Endothelial cell of umbilical vein (primary cell): ENCODE measurements around the gene COPB1. TPM values are rescaled to one million over a fixed set of nuclear protein-coding genes. Genes with fewer than 3 reads are reported as not detected.
A peak's percentile ranks its signal among the peaks of the same experiment; 100 is the strongest.

Experiments
- BruUV-seq: library from RNA; stranded (reverse); fragments of 400-500 nt; replicated peaks from 2 replicates; lab custom pipeline; 2021; lab: Mats Ljungman, UMichigan
- CTCF ChIA-PET: fragments of 300-600, 350-600 bp; sonication (Branson Sonifier 250); formaldehyde crosslinking; loops from one replicate; lab custom pipeline; 2021; ENCODE audit warnings: antibody characterized with exemption, inconsistent platforms; lab: Charles Lee
- POLR2A ChIA-PET: fragments of 300-600, 350-600 bp; sonication (Branson Sonifier 250); formaldehyde crosslinking; loops from one replicate; lab custom pipeline; 2021; ENCODE audit warnings: antibody characterized with exemption, inconsistent platforms; lab: Charles Lee
- DNase-seq: peaks from one replicate; pipeline ENCODE4 v3.0.0-alpha.2; 2011; ENCODE audit warnings: low read depth, low spot score
- FAIRE-seq: peaks from 2 replicates; lab custom pipeline; 2011; peaks lifted over from hg19 to GRCh38; lab: Jason Lieb, UNC
- H2AFZ ChIP-seq: 2 replicates; pipeline ENCODE4 v1.6.0; 2012; ENCODE audit warnings: low read depth, low read length, control low read depth, inconsistent platforms
- H3K27ac ChIP-seq: 2 replicates; pipeline ENCODE4 v1.5.1; 2011; ENCODE audit warnings: low read depth, mild to moderate bottlenecking, control low read depth, low read length, moderate library complexity; ENCODE audit not compliant: insufficient read depth
- H3K27me3 ChIP-seq, 2 experiments: 2 replicates each; pipeline versions ENCODE4 v1.6.0 to v1.6.1; 2011; ENCODE audit warnings: low read length in 2 of 2, mixed read lengths in 1 of 2; ENCODE audit not compliant: control insufficient read depth in 2 of 2, insufficient read depth in 2 of 2
- H3K36me3 ChIP-seq, 2 experiments: 2 replicates in 1 of 2; 3 replicates in 1 of 2; pipeline ENCODE4 v1.5.1; 2011; ENCODE audit warnings: low read length in 2 of 2, mild to moderate bottlenecking in 1 of 2, moderate library complexity in 1 of 2; ENCODE audit not compliant: control insufficient read depth in 2 of 2, insufficient read depth in 2 of 2; ENCODE audit errors: extremely low read depth in 1 of 2
- H3K4me1 ChIP-seq: 3 replicates; pipeline ENCODE4 v1.5.1; 2011; ENCODE audit warnings: mild to moderate bottlenecking, low read length; ENCODE audit not compliant: control insufficient read depth, insufficient read depth; ENCODE audit errors: extremely low read depth
- H3K4me2 ChIP-seq: 2 replicates; pipeline ENCODE4 v1.6.1; 2011; ENCODE audit warnings: low read length, control low read depth, mixed read lengths; ENCODE audit not compliant: insufficient read depth
- H3K4me3 ChIP-seq, 3 experiments: fragments of 200-600 bp in 1 of 3; sonication (generic), shearing (Covaris generic) in 1 of 3; replicated peaks in 1 of 3; 2 replicates each; pipeline ENCODE4 v1.5.1; 2011 to 2016; ENCODE audit warnings: control low read depth in 3 of 3, low read length in 3 of 3, mild to moderate bottlenecking in 2 of 3, inconsistent platforms in 1 of 3, low read depth in 1 of 3, moderate library complexity in 1 of 3; ENCODE audit not compliant: insufficient read depth in 1 of 3
- H3K79me2 ChIP-seq: 2 replicates; pipeline ENCODE4 v1.6.0; 2012; ENCODE audit warnings: low read length, inconsistent platforms; ENCODE audit not compliant: control insufficient read depth, insufficient read depth
- H3K9ac ChIP-seq: replicated peaks from 2 replicates; pipeline ENCODE3; 2011; ENCODE audit warnings: low read length, control low read depth; ENCODE audit not compliant: insufficient read depth; ENCODE audit errors: extremely low read depth
- H3K9me1 ChIP-seq: replicated peaks from 3 replicates; pipeline ENCODE4 v1.6.0; 2011; ENCODE audit warnings: mild to moderate bottlenecking, low read length; ENCODE audit not compliant: control insufficient read depth, insufficient read depth; ENCODE audit errors: extremely low read depth
- H3K9me3 ChIP-seq: replicated peaks from 2 replicates; pipeline ENCODE4 v1.5.1; 2012; ENCODE audit warnings: low read length, inconsistent platforms; ENCODE audit not compliant: control insufficient read depth, insufficient read depth
- H4K20me1 ChIP-seq: replicated peaks from 2 replicates; pipeline ENCODE3; 2011; ENCODE audit warnings: mild to moderate bottlenecking, low read length; ENCODE audit not compliant: control insufficient read depth, insufficient read depth; ENCODE audit errors: extremely low read depth
- FOS ChIP-seq: IDR thresholded peaks from 2 replicates; pipeline ENCODE4 v1.6.1; 2011; ENCODE audit warnings: mild to moderate bottlenecking, low read length, moderate library complexity, borderline replicate concordance; ENCODE audit not compliant: insufficient read depth
- GATA2 ChIP-seq: IDR thresholded peaks from 2 replicates; pipeline ENCODE4 v1.7.0; 2011; ENCODE audit warnings: low read depth, mild to moderate bottlenecking, moderate library complexity, mixed read lengths, low read length; ENCODE audit not compliant: insufficient read length, insufficient read depth
- JUN ChIP-seq: IDR thresholded peaks from 2 replicates; pipeline ENCODE4 v1.6.1; 2011; ENCODE audit warnings: borderline replicate concordance, low read depth; ENCODE audit not compliant: insufficient read length, insufficient read depth
- MYC ChIP-seq: IDR thresholded peaks from one replicate; pipeline ENCODE4 v1.6.1; 2011; ENCODE audit warnings: mild to moderate bottlenecking, low read depth, low read length
- POLR2A ChIP-seq: IDR thresholded peaks from 2 replicates; pipeline ENCODE4 v1.6.1; 2012; ENCODE audit warnings: low read depth, mild to moderate bottlenecking, control low read depth, low read length
- dilution Hi-C: fragments of 300-500 bp; cut with MboI; formaldehyde crosslinking; loops from one replicate; pipeline ENCODE4 v1.15.0; 2019; ENCODE audit warnings: low sequenced_read_pairs; ENCODE audit not compliant: extremely low pct_ligation_motif_present
- intact Hi-C: fragments of 100-400 bp; cut with micrococcal nuclease; formaldehyde crosslinking; loops from one replicate; pipeline ENCODE4 v1.10.0; 2022
- polyA plus RNA-seq, 4 experiments: library from polyadenylated mRNA; depleted of rRNA in 3 of 4; stranded (reverse) in 3 of 4; unstranded in 1 of 4; fragments of >200 nt; gene quantifications; 2 replicates each; pipeline versions ENCODE4 v1.2.1 to v1.2.3, GENCODE V29; 2011 to 2012; ENCODE audit warnings: missing spikeins in 1 of 4
- total RNA-seq: library from RNA; stranded (reverse); gene quantifications from 2 replicates; pipeline ENCODE4 v1.2.3, GENCODE V29; 2021
- TF ChIP-seq, protein P1 (sequence below), 2 donors: IDR thresholded peaks; 1 replicate in 1 of 2; 2 replicates in 1 of 2; pipeline ENCODE4 v1.5.1; 2011; ENCODE audit warnings: low read length in 2 of 2, mild to moderate bottlenecking in 2 of 2, moderate library complexity in 2 of 2, control low read depth in 1 of 2, inconsistent platforms in 1 of 2, low read depth in 1 of 2; ENCODE audit not compliant: insufficient read depth in 1 of 2; ENCODE audit errors: extremely low read depth in 1 of 2
- TF ChIP-seq, protein P2 (sequence below): IDR thresholded peaks from 2 replicates; pipeline ENCODE4 v1.6.1; 2011; ENCODE audit not compliant: insufficient read depth, insufficient read length

The COPB1 gene
- total and polyA plus RNA-seq, 2 donors (not counting 3 experiments of a cell fraction or from before 2014, with no cell fraction given), result 61.1 to 145 TPM

DNA sequence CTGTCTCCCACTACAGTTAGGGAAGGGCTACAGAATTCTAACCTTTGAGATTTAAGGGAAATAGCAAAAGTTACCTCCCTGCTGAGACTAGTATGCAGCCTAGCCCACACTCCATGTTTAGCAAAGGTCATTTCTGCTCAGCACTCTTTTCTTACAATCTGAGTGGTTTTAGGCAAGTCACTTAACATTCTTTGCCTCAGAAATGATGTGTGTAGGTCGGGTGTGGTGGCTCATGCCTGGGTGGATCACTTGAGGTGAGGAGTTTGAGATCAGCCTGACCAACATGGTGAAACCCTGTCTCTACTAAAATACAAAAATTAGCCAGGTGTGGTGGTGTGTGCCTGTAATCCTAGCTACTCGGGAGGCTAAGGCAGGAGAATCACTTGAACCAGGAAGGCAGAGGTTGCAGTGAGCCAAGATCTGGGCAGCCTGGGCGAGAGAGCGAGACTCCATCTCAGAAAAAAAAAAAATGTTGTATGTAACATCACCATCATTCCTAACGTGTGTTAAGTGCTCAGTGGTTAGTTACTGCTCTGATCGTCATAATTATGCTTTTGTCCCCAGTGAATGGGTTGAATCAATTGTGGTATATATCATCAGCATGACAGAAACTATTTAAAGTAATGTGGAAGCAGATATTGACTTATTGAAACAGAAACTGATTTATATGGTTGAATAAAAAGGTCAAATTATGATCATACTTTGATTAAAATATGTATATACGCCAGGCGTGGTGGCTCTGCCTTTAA, 55.0 kb downstream of the COPB1 start:
- Histone ChIP-seq H4K20me1 (no peaks in the 10 kb centered on the region), H3K9me3 (no peaks in the 10 kb centered on the region), H3K4me3 (no peak overlapping the region), H3K27ac (no peak overlapping the region), H3K36me3 (no peaks in the 10 kb centered on the region), H2AFZ (no peak overlapping the region), H3K9ac (no peak overlapping the region), H3K79me2 (no peaks in the 10 kb centered on the region), H3K4me2 (no peak overlapping the region), H3K9me1 (no peaks in the 10 kb centered on the region), H3K4me1 (peaks cover 29% of the 10 kb centered on the region), H3K27me3 (no peaks in the 10 kb centered on the region)
- intact Hi-C loops (no loop called here), dilution Hi-C loops (no loop called here)
- POLR2A ChIA-PET, result no interaction called here
- BruUV-seq, result no TSS peak
- CTCF ChIA-PET, result no interaction called here
- DNase-seq (no peak), FAIRE-seq (no peak)
- TF ChIP-seq JUN (no peak), MYC (no peak)

DNA sequence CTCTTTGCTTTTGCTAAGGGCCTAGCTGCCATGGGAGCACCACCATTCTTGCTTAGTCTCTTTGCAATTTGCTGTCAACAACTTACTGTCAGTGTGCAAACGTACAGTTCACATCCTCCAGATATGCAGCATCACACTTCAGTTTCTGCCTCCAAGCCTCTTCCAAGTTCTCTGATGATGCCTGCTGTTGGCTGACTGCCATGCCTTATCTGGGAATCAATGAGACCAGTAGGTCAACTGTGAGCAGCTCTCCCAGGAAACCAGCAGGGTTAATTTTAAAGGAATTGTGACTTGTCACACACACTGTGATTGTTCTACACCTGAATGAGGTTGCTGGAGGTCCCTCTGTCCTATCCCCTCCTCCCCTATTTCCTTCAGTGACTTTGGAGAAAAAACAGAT, 56.0 kb downstream of the COPB1 start:
- Histone ChIP-seq H3K4me2 (no peak overlapping the region), H3K4me1 (peaks cover 29% of the 10 kb centered on the region)
- FAIRE-seq, result no peak

More for the DNA sequence above, 56.0 kb downstream of the COPB1 start:
- Histone ChIP-seq H3K9me1 (no peaks in the 10 kb centered on the region), H4K20me1 (no peaks in the 10 kb centered on the region), H3K27ac (no peak overlapping the region), H3K9me3 (no peaks in the 10 kb centered on the region), H3K36me3 (no peaks in the 10 kb centered on the region), H3K4me3 (no peak overlapping the region), H3K79me2 (no peaks in the 10 kb centered on the region), H2AFZ (no peak overlapping the region), H3K27me3 (no peaks in the 10 kb centered on the region), H3K9ac (no peak overlapping the region)
- TF ChIP-seq, protein P1, sequence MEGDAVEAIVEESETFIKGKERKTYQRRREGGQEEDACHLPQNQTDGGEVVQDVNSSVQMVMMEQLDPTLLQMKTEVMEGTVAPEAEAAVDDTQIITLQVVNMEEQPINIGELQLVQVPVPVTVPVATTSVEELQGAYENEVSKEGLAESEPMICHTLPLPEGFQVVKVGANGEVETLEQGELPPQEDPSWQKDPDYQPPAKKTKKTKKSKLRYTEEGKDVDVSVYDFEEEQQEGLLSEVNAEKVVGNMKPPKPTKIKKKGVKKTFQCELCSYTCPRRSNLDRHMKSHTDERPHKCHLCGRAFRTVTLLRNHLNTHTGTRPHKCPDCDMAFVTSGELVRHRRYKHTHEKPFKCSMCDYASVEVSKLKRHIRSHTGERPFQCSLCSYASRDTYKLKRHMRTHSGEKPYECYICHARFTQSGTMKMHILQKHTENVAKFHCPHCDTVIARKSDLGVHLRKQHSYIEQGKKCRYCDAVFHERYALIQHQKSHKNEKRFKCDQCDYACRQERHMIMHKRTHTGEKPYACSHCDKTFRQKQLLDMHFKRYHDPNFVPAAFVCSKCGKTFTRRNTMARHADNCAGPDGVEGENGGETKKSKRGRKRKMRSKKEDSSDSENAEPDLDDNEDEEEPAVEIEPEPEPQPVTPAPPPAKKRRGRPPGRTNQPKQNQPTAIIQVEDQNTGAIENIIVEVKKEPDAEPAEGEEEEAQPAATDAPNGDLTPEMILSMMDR (IDR thresholded peaks at IDR 0.05; ENCODE audit: extremely low read depth in 1 of 2, insufficient read depth in 1 of 2, low read depth in 1 of 2, low read length in 2 of 2), result no peak
- TF ChIP-seq POLR2A, result no peak
- peak; percentile 94 for TF ChIP-seq GATA2
- TF ChIP-seq, protein P2, sequence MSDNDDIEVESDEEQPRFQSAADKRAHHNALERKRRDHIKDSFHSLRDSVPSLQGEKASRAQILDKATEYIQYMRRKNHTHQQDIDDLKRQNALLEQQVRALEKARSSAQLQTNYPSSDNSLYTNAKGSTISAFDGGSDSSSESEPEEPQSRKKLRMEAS, result no peak
- no peak for TF ChIP-seq FOS
- ChIA-PET POLR2A (no interaction called here), CTCF (interaction anchor here (0.9 to 2.9 kb wide), 3 partner anchors 11 to 143 kb away, joined by 3 to 10 read pairs (median 4); no protein-coding TSS in a partner anchor)
- BruUV-seq, result no TSS peak
- dilution Hi-C loops (no loop called here), intact Hi-C loops (no loop called here)
- DNase-seq, result no peak
